CD4-positive, alpha-beta T cell treated with Interleukin-12 subunit alpha and Interleukin-12 subunit beta, for 1 hour (primary cell): ENCODE measurements around the gene ATP2A3.

Experiments
- DNase-seq: peaks from one replicate; pipeline ENCODE4 v3.0.0-alpha.2; 2020

Gene ATP2A3

GRCh38 chr17:3972281-3972731 is 8.1 kb upstream of the ATP2A3 start:
- peak; percentile 18 for DNase-seq

GRCh38 chr17:3970668-3971067 is 6.4 kb upstream of the ATP2A3 start:
- no peak for DNase-seq

- no peak for DNase-seq
Observed at GRCh38 chr17:3969963-3970362, 5.7 kb upstream of the ATP2A3 start.

GRCh38 chr17:3968886-3969524 is 4.8 kb upstream of the ATP2A3 start:
- DNase-seq: no peak

GRCh38 chr17:3968015-3968414 is 3.8 kb upstream of the ATP2A3 start:
- no peak for DNase-seq

- DNase-seq: no peak
Observed at GRCh38 chr17:3966720-3967363, 2.6 kb upstream of the ATP2A3 start.

- DNase-seq: peak; percentile 72
Observed at GRCh38 chr17:3965118-3965800, 1.0 kb upstream of the ATP2A3 start.

DNA sequence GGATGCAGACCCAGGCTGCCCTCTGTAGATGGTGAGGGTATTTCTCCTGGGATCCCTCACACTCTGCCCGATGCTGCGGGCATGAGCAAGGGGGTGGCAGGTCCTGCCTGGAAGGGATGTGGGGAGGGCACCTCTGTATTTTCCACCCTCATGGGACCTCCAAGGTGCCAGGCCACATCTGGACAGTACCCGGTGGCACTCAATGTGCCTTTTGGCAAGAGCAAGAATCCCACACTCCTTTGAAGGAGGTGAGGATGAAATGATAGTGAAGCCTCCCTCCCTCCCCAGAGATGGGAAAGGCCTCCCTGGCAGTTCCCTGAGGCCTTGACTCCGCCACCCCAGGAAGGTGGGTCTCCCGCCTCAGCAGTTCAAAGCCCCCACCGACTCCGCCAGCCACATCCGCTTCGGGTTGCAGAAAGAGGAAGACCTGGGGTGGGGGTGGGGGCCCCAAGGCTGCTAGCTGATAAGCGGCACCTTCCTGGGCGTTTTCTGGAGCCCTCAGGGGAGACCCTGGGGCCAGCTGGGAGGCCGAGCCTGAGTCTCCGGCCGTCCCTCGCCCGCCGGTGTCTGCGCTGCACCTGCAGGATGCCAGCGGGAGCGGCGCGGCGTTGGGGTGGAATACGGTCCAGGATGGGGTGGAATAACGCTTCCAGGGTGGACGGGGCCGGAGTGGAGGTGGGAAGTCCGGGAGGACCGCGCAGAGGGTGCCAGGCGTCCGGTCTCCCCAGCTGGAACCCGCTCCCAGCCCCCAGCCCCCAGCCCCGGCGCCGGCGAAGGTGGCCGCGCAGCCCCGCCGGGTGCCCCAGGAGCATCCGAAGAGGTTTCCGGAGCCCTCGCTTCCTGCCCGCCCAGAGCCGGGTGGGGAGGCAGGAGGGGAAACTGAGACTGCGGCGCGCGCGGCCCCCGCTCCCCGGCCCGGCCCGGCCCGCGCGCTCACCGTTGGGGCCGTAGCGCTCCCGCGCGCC is 718 bp downstream of the ATP2A3 start:
- DNase-seq: peak; percentile 72

DNA sequence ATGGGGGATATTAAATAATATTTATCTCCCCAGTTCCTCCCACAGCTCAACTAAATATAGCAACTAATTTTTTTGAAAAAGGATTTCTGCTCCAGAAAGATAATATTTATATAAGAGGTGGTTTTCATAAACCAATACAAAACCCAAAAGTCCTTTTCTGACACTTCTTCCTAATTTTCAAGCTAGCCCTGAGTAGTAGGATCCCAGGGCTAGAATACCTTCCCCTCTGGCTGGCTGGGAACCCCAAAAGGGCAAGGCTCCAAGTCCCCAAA is 1.3 kb downstream of the ATP2A3 start:
- no peak for DNase-seq

GRCh38 chr17:3962217-3962964 is 1.8 kb downstream of the ATP2A3 start:
- DNase-seq: no peak

DNA sequence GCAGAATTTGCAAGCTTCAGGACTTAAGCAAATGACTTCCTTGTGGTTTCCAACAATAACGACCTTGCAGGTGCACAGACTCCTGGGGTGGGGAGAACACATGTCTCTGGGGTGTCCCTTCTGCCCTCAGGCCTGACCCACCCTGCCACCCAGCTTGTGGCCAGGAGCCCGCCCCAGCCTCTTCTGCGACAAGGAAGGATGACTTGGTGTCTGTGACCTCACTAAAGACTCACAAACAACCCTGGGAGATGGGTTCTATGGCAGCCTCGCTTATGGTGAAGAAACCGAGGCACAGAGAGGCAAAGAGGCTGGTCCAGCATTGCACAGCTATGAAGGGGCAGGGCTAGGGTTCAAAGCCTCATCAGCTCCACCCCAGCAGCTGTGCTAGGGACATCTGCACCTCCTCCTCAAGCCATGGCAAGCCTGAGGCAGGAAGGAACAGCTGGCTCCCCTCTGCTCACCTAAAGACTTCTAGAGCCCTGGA is 2.6 kb downstream of the ATP2A3 start:
- peak; percentile 27 for DNase-seq

GRCh38 chr17:3960764-3961163 is 3.5 kb downstream of the ATP2A3 start:
- no peak for DNase-seq

DNA sequence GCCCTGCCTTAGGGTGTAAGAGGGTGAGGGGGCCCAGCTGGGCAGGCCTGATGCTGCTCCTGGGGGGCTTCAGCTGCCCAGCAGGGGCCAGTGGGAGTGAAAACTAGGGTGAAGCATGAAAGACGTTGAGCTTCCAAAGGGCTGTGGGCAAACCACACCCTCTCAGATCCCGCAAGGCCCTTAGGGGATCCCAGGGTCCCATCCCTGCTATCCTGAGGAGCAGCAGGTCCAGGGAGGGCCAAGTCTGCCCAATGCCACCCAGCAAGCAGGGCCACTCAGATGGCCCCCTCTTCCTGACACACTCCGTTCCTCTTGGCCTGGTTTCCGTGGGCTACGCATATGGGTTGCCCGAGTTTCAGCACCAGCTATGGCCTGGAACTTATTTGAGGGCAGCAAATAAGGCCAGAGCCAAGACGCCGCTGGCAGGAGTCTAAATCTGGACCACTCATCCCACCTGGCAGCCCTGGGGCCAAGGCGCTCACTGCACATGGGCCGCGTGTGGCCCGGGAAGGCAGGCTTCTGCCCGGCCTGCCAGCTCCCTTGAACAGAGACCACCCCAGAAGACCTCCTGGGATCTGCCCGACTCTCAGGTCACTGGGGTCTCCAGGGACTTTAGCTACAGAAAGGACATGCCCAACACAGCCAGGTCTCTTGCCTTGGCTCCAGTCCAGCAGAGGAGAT is 4.2 kb downstream of the ATP2A3 start:
- no peak for DNase-seq

DNA sequence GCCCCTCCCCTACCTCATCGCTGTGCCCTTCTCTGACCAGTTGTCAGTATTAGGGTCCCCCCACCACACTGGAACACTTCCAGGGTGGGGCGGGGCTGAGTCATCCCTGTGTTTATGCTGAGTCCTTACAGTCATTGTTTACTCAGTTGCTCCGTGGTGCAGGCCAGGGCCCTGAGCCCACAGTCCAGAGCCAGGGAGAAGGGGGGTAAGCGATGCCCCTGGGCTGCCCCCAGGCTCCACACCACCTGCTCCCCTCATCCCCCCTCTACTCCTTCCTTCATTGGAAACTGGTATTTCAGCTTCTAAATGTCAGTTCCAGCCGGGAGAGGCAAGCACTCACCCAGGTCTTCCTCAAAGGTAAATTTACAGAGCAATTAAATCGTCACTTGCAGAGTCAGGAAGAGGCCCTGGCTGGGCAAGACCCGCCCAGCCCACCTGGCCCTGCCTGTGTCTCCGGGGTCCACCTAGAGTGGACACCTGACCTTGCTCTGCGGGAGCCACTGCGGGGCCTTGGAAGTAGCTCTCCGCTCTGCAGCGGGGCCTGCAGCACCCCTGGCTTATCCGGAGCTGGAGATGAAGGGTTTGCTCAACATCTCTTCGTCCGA is 4.8 kb downstream of the ATP2A3 start:
- DNase-seq: no peak

DNA sequence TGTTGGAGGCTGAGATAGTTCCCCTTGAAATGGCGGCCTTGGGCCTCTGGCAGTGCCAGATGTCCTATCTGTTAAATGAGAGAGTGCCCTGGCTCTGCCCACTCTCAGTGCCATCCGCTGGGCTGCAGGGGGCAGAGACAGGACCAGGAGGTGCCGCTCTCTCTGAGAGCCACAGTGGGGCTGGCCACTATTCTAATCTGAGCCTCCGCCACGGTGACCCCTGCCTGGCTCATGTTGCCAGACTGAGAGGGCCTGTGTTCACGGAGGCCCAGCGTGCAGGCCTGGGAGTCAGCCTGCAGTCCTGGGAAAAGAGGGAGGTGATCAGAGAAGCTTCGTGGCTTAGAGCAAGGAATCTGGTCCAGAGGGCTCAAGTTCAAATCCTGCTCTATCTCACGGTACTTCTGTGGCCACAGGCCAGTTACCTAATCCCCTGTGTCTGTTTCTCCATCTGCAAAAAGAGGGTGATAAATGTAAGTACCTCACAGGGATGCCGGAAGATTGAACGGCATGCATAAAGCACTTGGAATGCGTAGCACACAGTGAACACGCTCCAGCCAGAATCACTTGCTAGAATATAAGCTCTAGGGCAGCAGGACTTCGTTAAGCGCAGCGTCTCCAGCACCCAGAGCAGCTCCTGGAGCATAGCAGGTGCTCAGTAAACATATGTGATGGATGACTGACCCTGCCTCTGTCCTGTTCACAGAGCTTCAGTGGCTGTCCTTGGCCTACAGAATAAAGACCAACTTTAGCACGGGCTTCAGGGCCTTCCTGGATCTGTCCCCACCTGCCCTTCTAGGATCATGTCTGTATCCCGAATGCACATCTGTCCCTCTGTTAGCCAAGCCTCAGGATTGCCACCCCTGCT is 6.3 kb downstream of the ATP2A3 start:
- DNase-seq: no peak

DNA sequence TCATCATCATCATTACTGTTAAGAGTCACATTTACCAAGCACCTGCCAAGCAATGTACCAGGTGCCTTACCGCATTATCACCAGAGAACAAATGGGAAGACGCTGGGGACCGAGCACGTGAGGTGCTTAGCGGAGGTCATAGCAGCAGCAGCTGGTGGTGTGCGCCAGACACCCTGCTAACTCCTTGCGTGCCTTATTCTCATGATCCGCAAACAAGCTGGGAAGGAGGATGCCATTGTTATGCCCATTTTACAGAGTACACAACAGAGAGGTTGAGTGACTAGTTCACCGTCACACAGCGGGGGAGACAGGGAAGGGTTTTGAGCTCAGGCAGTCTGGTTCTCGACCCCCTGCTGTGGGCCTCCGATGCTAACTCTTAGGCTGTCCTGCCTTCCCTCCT is 7.3 kb downstream of the ATP2A3 start:
- DNase-seq: no peak

DNA sequence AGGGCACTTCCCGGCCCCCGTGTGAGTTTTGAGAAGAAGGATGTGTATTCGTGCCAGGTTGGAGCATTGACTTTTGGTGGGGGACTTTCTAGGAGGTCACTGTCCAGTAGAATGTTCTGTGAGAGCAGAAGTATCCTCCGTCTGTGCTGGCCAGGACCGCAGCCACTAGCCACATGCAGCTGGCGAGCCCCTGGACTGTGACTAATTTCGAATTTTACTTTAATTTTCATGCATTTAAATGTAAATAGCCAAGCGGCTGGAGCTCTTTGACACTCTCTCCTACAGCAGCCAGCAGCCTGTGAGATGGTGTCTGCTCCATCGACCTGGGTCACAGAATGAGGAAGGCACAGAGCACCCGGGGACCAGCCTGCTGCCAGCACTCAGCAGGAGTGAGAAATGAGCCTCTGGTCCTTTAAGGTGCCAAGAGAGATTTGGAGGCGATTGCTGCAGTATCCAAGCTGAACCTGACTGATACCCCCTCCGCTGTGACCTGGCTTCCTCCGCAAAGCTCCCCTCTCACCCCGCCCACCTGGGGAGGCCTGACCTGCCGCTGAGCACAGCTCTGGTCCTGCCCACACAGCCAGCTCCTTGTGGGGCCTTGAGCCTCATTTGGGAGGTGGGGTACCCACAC is 7.8 kb downstream of the ATP2A3 start:
- no peak for DNase-seq

DNA sequence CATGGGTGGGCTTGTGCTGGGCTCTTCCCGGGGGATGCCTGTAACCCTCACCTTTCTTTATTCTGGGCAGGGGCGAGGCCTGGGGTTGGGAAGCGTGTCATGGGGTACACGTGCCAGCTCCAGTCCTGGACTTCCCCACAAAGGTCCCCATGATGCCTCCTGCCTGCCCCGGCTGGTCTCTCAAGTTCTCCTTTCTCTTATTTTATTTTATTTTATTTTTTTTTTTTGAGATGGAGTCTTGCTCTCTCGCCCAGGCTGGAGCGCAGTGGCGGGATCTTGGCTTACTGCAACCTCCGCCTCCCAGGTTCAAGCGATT is 8.6 kb downstream of the ATP2A3 start:
- no peak for DNase-seq

DNA sequence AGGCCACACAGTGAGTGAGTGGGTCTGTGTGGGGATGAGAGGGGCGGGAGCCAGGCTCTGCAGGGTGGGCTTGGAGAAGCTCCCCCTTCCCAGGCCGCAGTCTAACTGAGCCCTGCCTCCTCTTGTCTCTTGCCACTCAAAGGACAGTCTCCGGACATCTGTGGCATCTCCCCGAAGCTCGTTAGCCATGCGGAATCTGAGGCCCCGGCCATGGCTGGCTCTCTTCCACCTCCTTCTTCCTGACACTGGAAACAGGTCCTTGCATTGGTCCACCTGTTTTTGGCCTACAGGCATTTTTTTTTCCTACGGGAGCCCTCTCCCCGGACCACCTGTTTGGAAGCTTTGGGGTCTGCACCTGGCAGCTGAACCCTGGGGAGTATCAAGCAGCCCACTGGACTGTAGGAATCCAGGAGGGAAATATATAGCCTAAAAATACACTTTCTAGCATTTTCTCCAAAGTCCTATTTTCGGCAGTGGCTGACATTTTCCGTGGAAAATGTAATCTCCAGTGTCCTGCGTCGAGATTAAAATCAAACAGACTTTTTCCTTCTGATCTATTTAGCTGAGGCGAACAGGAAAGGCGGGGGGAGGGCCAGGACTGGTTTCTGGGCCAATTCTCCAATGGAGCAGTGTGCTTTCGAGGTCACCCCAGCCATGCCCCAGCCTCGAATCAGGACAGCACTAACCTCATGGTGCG is 9.1 kb downstream of the ATP2A3 start:
- DNase-seq: no peak
